ENCODE results near the gene PTPRG. TPM values are rescaled to one million over a fixed set of nuclear protein-coding genes. Genes with fewer than 3 reads are reported as not detected.
"Not testable (repeated sequence)": the region's sequence is repeated elsewhere in the genome, so short reads cannot be mapped to it uniquely, and the experiment has no call there.

The PTPRG gene
- polyA plus RNA-seq (ENCODE audit: insufficient read length in 10 of 10) = 10 to 100 TPM; 25.7 to 37.0 (median 33.0) TPM
- long read RNA-seq, donor 1, partial matches to known transcripts = 0 of 1 reads
- long read RNA-seq, donor 1, other reads (novel, unspliced or antisense) = 0 of 1 reads
- long read RNA-seq, donor 2 = 0 reads
- long read RNA-seq, donor 3 = 0 reads
- long read RNA-seq, donor 4, partial matches to known transcripts = 0 of 1 reads
- long read RNA-seq, donor 4, other reads (novel, unspliced or antisense) = 0 of 1 reads
- long read RNA-seq, donor 5, partial matches to known transcripts = 0 of 5 reads
- long read RNA-seq, donor 5, other reads (novel, unspliced or antisense) = 5 of 5 reads
- long read RNA-seq, donor 6, partial matches to known transcripts = 0 of 1 reads
- long read RNA-seq, donor 6, other reads (novel, unspliced or antisense) = 0 of 1 reads
- long read RNA-seq, donor 7, partial matches to known transcripts = 0 of 1 reads
- long read RNA-seq, donor 7, other reads (novel, unspliced or antisense) = 0 of 1 reads
- long read RNA-seq, donor 8 = 0 reads
- long read RNA-seq, donor 9 = 0 reads

DNA sequence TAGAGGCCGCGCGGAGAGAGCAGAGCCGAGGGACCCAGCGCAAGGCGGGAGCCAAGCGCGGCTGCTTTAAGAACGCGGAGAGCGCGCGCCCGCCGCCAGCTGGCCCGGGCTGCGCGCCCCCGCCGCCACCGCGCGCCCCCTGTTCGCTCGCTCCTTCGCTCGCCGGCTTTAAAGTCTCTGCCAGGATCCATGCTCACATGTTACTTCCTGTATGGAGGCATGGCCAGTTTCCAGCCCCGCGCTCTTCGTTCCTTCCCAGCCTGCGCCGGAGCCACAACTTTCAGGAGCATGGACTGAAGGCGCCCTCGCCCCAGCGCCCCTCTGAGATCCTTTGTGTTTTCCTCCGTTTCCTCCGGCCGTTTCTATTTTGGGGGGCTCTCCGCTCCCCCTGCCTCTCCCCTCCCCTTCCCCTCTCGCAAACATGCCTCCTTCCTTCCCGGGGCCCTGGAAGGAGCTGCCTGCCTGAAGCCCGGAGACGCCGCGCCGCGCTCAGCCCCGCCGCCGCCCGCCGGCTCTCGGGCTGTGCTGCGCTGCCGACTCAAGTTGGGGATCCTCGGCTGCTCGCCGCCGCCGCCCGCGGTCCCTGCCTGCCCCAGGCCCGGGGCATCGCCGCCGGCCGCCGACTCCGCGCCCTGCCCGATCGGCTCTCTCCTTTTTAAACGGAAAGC lies at the start of gene PTPRG:
Gene PTPRG (plus strand): TSS at position 198 of the 668 bp plus-strand sequence. CDS start 717 bp downstream, outside the sequence.
- DNase-seq = peak; percentile 97 to 98 (median 97)

DNA sequence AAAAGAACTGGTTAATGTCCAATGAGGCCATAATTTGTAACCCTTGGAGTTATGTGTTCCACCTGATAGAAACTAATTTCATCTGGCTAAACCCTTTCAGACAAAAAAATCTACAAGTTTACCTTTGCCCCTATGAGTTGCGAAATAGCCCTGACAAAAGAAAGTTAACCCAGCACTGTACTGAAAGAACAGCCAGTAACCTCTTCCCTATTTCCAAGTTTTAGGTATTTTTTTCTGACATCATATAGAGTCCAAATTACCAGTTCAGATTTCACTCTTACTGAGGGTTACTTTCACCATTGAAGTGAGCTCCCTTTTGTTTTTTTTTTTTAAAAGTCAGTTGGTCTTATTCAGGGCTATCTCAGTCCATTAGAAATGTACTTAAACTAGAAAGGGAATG lies 42.8 kb upstream of the PTPRG start:
- no peak for DNase-seq

DNA sequence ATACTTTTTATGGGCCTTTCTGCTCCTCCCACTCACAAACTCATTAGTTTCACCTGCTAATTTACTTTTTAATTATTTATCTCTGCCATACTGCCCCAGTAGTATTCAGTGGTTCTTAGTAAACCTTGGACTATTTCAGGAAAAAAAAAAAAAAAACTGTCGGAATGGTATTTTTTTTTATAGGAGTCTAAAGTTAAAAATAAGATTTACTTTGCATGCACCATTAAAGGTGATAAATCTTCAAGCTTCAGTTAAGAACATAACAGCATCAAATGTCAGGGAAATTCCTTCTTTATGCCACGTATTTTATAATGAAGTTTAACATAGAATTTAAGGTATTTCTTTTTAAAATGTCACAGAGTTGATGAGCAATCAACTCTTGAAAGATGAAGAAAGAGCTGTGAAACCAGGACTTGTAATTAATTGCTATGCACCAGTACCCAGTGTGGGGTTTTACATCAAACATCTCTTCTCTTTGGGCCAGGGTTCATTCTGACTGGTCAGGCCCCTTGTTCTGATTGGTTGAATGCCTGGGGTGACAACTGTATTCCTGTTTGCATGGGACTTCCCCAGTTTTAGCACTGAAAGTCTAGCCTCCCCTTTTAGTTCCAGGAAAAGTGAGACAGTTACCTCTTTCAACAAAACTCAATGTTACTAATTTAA lies 40.3 kb upstream of the PTPRG start:
- DNase-seq = no peak

DNA sequence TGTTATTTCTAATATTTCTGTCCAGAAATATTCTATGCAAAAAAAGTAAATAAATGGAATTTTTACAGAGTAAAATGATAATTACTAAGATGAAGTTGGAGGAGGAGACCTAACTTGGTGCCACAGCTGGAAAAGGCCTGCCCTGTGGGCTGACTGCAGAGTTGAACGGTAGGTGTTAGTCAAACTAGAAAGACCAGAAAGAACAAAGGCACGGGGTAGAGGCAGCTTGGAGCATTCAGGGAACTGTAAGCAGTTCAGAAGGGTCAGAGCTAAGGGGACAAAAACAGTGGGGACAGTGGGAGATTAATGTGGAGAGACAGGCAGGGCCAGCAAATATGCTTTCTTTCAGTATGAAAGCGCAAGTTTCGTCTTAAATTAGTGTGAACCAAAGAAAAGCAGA lies 39.3 kb upstream of the PTPRG start:
- no peak for DNase-seq

DNA sequence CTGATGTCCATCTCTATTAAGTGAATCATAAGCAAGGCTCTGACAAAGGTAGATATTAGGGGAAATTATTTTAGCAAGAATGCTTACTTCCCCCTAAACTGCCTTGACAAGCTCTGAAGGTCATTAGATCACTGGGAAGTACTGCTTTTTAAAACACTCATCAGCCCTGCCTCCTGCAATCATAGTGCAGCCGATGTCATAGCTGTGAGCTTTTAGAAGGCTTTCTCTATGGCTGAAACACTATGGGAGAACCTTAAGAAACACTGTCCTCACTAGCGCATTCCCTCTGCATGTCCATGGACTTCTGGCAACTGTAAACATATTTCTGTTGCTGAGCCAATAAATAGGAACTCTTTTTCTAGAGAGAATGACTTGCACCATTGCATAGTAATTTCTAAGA lies 38.7 kb upstream of the PTPRG start:
- no peak for DNase-seq

DNA sequence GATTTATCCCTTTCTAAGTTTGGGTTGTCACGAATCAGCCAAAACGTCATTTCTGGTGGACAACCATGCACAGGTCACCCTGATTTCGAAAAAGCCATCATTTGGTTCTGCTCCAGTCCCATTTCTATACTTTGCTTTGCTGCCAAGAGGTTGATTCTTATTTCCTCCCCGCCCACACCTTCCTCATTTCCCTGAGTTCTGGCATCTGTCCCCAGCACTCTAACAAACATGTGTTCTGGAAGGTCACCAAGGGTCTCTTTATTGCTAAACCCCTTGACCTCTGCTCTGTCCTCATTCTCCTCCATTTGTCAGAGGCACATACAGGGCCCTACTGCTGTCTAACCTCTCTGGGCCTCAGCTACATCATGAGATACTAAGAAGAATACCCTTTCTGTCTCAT lies 36.4 kb upstream of the PTPRG start:
- DNase-seq = peak in 1 of 3 donors; percentile 40

DNA sequence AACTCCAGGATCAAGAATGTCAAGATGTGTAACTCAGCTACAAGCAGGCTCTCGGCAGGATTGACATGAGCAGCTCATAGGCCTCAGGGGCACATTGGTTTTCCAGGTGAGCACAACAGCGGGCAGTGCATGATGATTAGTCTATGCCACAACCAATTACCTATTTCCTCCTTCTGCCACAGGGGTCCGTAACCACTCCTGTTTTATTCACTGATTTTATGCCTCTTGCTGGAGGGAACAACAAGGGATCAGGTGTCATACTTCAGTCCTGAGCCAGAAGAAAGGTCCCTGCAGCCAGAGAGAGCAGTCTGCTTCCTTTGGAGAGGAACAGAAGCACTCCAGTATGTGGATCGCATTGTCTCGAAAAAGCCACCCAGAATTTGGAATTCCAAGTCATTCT lies 35.1 kb upstream of the PTPRG start:
- no peak for DNase-seq

DNA sequence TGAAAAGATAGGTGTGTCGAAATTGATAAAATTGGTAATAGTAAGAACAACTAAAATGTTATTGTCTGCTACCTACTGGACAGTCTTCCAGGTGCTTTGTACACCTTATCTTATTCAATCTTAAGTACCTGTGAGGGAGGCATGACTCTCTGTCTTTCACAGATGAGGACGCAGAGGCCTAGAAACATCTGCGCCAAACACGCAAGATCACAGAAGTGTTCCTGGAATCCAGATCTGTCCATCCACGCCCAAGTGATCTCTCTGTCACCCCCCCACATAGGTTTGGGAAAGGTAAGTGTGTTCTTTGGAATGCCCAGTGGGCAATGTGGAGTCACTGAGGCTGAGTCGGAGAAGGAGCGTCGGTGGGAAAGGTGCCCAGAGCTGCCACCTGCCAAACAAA lies 34.4 kb upstream of the PTPRG start:
- no peak for DNase-seq

DNA sequence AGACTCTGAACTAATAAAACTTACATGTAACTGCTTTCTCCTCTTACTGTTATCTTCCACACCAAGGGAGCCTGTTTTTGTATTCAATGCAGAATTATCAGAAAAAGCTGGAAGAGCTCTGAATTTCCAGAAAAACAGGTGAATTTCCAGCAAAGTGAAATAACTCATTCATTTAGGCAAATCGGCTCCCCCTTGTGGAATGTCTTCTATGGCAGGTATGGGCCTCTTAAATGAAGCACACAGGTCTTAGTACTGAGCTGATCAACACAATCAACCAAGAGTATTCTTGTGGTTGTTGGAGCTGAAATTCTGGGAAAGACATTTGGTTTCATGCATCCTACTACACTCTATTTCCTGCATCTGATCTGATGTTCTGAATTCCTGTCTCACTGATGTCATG lies 31.0 kb upstream of the PTPRG start:
- DNase-seq = peak in 2 of 3 donors; percentile 18 to 44

DNA sequence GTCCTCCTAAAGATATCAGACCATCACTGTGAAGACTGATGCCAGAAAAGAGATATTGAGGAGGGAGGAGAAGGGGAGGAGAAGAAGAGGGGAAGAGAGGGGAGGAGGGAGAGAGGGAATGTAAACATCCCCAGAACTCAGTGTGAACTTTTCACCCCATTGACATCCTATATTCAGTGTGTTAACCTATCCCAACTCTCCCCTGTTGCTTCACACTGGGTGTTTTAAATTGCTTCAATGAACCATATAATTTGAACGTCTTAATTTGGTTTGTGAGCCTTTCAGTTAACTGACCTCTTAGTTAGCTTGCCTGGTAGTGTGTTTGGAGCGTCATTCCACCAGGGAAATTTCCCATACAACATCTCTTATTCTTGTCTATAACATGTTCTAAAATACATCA lies 29.8 kb upstream of the PTPRG start:
- no peak for DNase-seq

DNA sequence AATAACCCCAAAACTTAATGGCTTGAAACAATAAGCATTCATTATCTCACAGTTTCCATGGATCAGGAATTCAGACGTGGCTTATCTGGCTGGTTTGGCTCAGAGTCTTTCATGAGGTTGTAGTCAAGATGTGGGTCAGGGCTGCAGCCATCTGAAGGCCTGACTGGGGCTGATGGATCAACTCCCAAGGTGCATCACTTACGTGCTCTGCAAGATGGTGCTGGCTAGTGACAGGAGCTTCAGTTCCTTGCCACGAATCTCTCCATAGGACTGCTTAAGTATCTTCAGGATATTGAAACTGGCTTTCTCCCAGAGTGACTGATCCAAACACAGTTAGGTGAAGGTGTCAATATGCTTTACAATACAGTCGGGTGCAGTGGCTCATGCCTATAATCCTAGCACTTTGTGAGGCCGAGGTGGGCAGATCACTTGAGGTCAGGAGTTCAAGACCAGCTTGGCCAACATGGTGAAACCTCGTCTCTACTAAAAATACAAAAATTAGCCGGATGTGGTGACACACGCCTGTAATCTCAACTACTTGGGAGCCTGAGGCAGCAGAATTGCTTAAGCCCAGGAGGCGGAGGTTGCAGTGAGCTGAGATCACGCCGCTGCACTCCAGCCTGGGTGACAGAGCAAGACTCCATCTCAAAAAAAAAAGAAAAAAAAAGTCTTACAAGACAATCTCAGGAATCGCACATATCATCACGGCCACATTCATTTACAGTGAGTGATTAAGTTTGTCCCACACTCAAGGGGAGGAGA lies 28.5 kb upstream of the PTPRG start:
- DNase-seq = no peak

DNA sequence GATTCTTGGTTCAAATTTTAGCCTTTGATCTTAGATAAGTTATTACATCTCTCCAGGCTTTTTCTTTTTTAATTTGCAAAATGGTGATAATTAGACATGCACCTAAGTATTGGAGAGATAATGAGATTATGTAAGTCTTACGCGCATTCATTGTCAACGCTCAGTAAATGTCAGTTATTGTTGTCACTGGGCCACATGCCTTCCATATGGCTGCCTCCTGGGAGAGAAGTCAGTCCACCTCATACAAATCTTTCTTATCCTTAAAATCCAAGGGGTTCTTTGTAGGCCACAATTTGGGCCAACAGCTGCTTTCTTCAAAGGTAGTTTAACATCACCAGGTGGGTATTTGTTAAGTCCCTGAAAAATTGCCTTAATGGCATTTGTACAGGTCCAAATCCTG lies 25.5 kb upstream of the PTPRG start:
- no peak for DNase-seq

DNA sequence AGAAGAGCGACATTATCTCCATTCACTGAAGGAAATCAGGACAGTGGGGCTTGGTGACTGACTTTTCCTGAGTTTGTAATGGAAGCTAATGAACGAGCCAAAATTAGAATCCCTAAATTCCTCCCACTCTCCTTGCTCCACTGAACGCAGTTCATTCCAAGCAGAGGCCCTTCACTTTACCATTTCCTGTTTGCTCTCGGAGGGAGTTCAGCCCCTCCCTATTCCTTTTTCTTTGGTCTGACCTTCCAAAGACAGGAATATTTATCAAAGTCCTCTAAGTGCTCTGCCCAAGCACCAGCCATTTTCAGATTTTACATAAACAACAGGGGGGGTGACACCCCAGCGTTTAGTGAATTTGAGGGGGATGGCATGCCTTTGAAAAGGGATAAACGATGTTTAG lies 24.0 kb upstream of the PTPRG start:
- peak in 1 of 3 donors; percentile 59 for DNase-seq

DNA sequence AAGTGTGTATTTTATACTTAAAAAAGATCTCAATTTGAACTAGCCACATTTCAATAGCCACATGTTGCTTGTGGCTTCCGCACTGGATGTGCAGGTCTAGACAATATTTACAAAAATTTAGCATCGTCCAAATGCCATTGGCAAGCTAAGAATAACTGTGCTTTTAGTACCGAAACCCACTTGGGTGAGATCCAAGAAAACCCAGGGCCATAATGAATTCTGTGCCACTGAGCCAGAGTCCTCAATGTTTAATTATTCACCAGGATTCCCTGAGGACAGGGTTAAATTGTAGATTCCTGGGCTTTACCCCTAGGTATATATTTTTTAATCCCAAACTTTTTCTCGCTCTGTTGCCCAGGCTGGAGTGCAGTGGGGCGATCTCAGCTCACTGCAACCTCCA lies 22.9 kb upstream of the PTPRG start:
- DNase-seq = no peak

DNA sequence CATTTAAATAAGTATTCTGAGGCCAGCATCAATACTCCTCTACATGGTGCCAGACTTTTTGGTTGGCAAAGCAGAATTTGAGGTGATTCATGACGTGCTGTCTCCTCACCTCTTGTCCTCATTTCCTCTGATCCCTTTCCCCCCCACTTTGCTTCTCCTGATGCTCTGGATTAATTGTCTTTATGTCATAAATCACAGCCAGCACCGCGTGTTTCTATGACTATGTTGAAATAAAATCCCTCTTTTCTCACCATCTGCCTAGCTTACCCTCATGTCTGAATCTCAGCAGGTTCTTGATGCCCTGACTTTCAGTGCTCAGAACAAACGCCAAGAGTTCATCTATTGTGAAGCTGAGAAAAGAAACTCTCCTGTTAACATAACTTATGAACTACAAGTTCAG lies 19.7 kb upstream of the PTPRG start:
- no peak for DNase-seq

DNA sequence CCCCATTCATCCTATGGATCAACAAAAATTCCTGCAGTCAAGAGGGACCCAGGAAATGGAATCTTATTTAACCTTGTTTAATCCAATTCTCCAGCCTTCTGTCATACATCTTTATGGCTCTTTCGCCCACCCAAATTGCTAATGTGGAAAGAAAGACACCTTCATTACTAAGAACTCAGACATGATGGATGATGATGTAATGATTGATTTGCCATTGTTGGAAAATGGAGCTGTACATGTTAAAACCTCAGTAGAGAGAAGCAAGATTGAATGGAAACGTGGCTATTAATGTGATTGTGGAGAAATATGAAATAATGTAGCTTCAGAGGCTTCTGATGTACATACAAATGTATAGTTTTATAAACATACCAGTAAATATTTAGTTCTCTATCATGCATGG lies 15.7 kb upstream of the PTPRG start:
- no peak for DNase-seq

DNA sequence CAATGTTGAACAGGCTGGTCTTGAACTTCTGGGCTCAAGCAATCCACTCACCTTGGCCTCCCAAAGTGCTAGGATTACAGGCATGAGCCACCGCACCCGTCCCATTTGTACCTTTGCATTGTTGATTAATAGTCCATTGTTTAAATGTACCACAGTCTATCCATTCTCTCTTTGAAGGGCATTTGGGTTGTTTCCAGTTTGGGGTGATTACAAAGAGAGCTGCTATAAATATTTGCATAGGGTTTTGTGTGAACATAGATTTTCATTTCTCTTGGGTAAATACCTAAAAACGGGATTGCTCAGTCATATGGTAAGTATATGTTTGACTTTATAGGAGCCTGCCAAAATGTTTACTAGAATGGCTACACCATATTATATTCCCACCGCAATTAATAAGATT lies 13.7 kb upstream of the PTPRG start:
- no peak for DNase-seq

DNA sequence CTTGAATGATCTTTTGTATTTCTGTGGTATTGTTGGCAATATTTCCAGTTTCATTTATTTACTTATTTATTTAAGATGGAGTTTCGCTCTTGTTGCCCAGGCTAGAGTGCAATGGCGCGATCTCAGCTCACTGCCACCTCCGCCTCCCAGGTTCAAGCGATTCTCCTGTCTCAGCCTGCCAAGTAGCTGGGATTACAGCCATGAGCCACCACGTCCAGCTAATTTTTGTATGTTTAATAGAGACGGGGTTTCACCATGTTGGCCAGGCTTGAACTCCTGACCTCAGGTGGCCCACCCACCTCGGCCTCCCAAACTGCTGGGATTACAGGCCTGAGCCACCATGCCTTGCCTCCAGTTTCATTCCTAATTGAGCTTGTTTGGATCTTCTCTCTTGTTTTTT lies 8.7 kb upstream of the PTPRG start:
- DNase-seq = not testable (repeated sequence)

DNA sequence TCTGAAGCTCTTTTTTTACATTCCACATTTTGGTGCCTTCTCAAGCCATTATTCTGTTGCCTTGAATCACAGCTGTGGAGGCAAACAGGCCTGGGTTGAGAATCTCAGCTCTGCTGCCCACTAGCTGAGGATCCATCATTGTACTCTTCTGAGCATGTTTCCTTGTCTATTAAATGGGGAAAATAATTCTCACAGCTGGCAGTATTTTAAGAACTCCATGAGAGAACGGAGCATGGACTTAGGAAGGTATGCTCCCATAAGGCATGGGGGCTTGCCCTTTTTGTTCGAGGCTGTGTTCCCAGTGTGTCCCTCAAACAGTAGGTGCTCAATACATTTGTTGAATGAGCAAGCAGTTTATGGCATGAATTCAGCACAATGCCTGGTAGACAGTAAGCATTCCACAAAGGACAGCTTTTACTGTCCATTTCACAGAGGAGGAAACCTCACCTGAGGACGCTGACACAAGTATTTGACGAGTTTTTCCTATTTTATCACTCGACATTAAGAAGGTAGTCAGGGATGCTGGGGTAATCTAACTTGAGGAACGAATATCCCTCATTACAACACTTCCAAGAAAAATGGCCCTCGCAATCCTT lies 2.1 kb upstream of the PTPRG start:
- peak in 2 of 3 donors; percentile 4 to 52 for DNase-seq

DNA sequence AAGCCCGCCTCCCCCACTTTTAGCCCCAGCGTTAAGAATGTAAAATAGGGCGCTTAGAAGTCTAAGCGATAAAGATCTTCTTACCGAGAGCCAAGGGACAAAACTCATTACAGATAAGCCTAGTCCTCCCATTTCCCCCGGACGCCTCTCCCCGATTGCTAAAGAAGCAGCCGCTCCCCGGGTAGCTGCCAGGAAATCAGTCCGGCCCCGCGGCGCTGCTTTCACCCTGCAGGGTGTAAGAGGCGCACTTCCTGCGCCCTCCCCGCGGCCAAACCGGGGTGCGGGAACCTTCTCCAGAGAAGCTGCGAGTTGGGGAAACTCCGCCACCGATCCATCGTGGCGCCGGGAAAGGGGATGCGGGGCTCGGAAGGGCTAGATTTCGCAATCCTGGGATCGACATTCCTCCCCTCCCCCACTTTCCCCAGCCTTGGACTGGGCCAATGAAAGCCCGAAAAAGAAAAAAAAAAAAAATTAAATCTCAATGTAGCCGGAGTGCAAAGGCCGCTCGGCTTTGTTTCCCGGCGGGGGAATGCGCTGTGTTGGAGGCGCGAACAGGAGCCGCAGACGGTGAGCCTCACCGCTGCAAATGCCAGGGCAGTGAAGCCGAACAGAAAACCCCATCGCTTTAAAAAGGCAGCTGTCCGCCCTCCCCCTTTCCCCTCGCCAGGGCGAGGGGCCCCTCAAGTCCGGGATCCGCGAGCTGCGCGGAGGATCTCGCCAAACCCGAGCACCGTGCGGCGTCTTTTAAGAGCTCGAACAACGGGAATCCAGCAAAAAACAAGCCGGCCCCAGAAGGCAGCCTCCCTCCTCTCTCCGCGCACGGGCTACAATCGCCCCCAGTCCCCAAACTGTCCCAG lies 626 bp upstream of the PTPRG start:
- DNase-seq = peak; percentile 78 to 97 (median 90)
